Testis (tissue), 2 donors: Measurements from ENCODE around the gene KLHL3.

ENCODE experiments used
- POLR2A ChIP-seq: fragments of 450-650 bp; IDR thresholded peaks from one replicate; pipeline ENCODE4 v1.6.1; 2017; ENCODE audit warnings: antibody characterized with exemption, mild to moderate bottlenecking, moderate library complexity
- TF ChIP-seq, protein P1 (sequence below), 3 experiments: fragments of 450-650 bp in 2 of 3; fragments of 200-600 bp in 1 of 3; sonication (generic) in 1 of 3; IDR thresholded peaks; one replicate each; pipeline ENCODE4 v1.5.1; 2016 to 2019; ENCODE audit warnings: antibody characterized with exemption in 3 of 3, mild to moderate bottlenecking in 2 of 3, moderate library complexity in 1 of 3

DNA sequence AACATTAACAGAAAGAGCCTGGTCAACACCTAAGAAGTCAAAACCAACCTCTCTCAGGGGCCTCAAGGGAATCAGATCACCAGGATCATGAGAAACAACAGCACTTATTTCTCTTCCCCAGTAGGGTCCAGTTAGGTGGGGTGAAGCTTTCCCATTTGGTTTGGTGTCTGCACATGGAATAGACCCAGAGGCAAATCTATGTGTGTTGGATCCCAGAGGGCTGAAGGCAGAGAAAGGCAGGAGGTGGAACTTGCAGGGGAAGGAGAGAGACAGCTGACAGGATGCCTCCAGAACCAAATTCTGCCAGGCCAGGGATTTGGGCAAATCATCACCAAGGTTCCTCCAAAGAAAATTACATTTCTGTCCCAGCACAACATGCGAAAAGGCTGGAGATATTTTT lies 132.0 kb downstream of the KLHL3 start:
- TF ChIP-seq, protein P1, sequence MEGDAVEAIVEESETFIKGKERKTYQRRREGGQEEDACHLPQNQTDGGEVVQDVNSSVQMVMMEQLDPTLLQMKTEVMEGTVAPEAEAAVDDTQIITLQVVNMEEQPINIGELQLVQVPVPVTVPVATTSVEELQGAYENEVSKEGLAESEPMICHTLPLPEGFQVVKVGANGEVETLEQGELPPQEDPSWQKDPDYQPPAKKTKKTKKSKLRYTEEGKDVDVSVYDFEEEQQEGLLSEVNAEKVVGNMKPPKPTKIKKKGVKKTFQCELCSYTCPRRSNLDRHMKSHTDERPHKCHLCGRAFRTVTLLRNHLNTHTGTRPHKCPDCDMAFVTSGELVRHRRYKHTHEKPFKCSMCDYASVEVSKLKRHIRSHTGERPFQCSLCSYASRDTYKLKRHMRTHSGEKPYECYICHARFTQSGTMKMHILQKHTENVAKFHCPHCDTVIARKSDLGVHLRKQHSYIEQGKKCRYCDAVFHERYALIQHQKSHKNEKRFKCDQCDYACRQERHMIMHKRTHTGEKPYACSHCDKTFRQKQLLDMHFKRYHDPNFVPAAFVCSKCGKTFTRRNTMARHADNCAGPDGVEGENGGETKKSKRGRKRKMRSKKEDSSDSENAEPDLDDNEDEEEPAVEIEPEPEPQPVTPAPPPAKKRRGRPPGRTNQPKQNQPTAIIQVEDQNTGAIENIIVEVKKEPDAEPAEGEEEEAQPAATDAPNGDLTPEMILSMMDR (IDR thresholded peaks at IDR 0.05) = no peak
- no peak for TF ChIP-seq POLR2A
